NT2/D1 (cell line): ENCODE measurements around the gene LRFN2.

ENCODE experiments used
- DNase-seq: peaks from one replicate; pipeline ENCODE4 v3.0.0-alpha.2; 2011; ENCODE audit warnings: low read depth, low spot score
- H3K27me3 ChIP-seq: 2 replicates; pipeline ENCODE4 v1.6.0; 2011; ENCODE audit warnings: mild to moderate bottlenecking; ENCODE audit not compliant: insufficient read length, insufficient read depth
- H3K36me3 ChIP-seq: 2 replicates; pipeline ENCODE4 v1.6.1; 2011; ENCODE audit warnings: mild to moderate bottlenecking, low read length, mixed read lengths; ENCODE audit not compliant: insufficient read depth, insufficient read length
- H3K4me1 ChIP-seq: 2 replicates; pipeline ENCODE4 v1.5.1; 2011; ENCODE audit not compliant: insufficient read depth, insufficient read length
- H3K4me3 ChIP-seq: 2 replicates; pipeline ENCODE4 v1.5.1; 2011; ENCODE audit warnings: low read depth; ENCODE audit not compliant: insufficient read length
- H3K9ac ChIP-seq: 2 replicates; pipeline ENCODE4 v1.6.0; 2011; ENCODE audit warnings: low read depth; ENCODE audit not compliant: insufficient read length
- H3K9me3 ChIP-seq: 2 replicates; pipeline ENCODE4 v1.5.1; 2011; ENCODE audit warnings: mild to moderate bottlenecking, low read length; ENCODE audit not compliant: insufficient read depth
- SUZ12 ChIP-seq: IDR thresholded peaks from 2 replicates; pipeline ENCODE4 v1.6.1; 2011; ENCODE audit not compliant: insufficient read length, insufficient read depth; ENCODE audit errors: extremely low read depth
- YY1 ChIP-seq: IDR thresholded peaks from 2 replicates; pipeline ENCODE4 v1.6.1; 2011; ENCODE audit not compliant: insufficient read length, insufficient read depth
- ZNF274 ChIP-seq: IDR thresholded peaks from 2 replicates; pipeline ENCODE4 v1.6.1; 2011; ENCODE audit warnings: mild to moderate bottlenecking, low read depth, low read length

Gene LRFN2

GRCh38 chr6:40587240-40588069, at the start of gene LRFN2:
Gene LRFN2 (minus strand): TSS chr6:40587364.
- no peak for TF ChIP-seq ZNF274
- H3K4me3 ChIP-seq, result peak within 1 kb of the TSS; percentile 55
- H3K9ac ChIP-seq, result peak within 1 kb of the TSS; percentile 77
- no peaks in the 10 kb centered on the region for H3K9me3 ChIP-seq
- H3K36me3 ChIP-seq, result no peaks in the 10 kb centered on the region
- peaks cover 39% of the 10 kb centered on the region for H3K27me3 ChIP-seq
- H3K4me1 ChIP-seq, result peaks cover 11% of the 10 kb centered on the region
- peak; percentile 56 for DNase-seq

- Histone ChIP-seq H3K36me3 (no peaks in the 10 kb centered on the region), H3K9me3 (no peaks in the 10 kb centered on the region), H3K9ac (no peak overlapping the region), H3K4me3 (no peak overlapping the region), H3K27me3 (no peaks in the 10 kb centered on the region), H3K4me1 (peaks cover 4% of the 10 kb centered on the region)
- TF ChIP-seq ZNF274, result no peak
- no peak for DNase-seq
Observed at GRCh38 chr6:40634429-40634828, 47.3 kb upstream of the LRFN2 start.

DNA sequence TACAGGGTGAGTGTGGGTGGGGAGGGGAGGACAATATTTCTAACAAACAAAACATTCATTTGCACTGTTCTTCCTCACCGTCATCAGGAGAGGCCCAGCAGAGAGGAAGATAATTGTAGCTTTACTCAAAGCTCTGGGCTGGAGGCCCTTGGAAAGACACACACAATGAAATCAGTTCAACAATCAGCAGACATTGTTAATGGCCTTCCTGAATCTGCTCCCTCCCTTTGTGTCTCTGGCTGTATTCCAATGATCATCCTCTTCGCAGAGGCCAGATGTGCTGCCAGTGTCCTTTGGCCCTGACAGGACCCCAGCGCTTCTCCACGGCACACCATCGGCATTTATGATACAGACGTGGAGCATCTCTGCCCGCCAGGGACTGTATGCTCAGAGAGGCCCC, 44.6 kb upstream of the LRFN2 start:
- Histone ChIP-seq H3K4me3 (no peak overlapping the region), H3K9ac (no peak overlapping the region), H3K9me3 (no peaks in the 10 kb centered on the region), H3K36me3 (no peaks in the 10 kb centered on the region), H3K4me1 (peaks cover 4% of the 10 kb centered on the region), H3K27me3 (no peaks in the 10 kb centered on the region)
- TF ChIP-seq SUZ12, result no peak
- DNase-seq, result no peak

DNA sequence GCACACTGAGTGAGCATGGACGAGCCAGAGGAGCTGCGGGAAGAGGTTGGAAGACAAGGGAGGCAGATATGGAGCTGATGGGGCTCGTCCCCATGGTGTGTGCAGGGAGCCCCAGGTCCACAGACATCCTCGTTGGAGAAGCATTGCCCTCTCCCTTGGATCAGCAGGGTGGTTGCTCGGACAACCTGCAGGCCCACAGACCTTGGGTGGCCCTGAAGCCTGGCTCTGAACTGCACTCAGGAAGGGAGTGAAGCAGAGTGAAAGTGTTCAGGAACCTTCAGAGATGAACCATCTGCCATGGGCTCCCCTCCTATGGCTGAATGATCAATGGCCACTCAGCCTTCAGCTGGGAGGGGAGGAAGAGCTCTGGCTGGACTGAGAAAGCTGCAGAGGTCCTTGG, 43.3 kb upstream of the LRFN2 start:
- TF ChIP-seq SUZ12 (no peak), ZNF274 (no peak), YY1 (no peak)
- peaks cover 4% of the 10 kb centered on the region for H3K4me1 ChIP-seq
- peaks cover 9% of the 10 kb centered on the region; the same call in 1 of the 2 replicates for H3K9me3 ChIP-seq
- no peak overlapping the region for H3K9ac ChIP-seq
- no peak overlapping the region for H3K4me3 ChIP-seq
- H3K36me3 ChIP-seq, result no peaks in the 10 kb centered on the region
- H3K27me3 ChIP-seq, result no peaks in the 10 kb centered on the region
- no peak for DNase-seq

GRCh38 chr6:40630051-40630450, 42.9 kb upstream of the LRFN2 start:
- Histone ChIP-seq H3K9ac (no peak overlapping the region), H3K4me3 (no peak overlapping the region), H3K9me3 (peaks cover 9% of the 10 kb centered on the region; the same call in 1 of the 2 replicates), H3K36me3 (no peaks in the 10 kb centered on the region), H3K4me1 (peaks cover 4% of the 10 kb centered on the region), H3K27me3 (no peaks in the 10 kb centered on the region)
- DNase-seq, result no peak
- TF ChIP-seq ZNF274, result no peak
- TF ChIP-seq SUZ12, result no peak
- no peak for TF ChIP-seq YY1

DNA sequence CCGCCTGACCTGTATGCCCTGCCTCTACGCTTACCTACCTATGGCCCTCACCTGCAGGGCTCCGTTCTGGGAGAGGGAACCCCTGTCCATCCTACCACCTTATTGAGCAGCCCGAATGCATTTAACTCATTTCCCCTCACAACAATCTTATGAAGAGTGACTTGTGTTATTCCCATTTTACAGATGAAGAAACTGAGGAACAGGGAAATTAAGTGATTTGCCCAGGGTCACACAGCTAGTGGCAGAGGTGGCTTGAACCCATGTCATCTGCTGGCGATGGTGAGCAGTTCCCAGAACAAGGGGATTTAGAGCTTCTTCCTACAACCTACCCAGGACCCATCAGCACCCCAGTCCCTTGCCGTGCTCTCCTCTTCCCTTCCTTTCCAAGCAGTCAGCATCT, 42.3 kb upstream of the LRFN2 start:
- peaks cover 9% of the 10 kb centered on the region; the same call in 1 of the 2 replicates for H3K9me3 ChIP-seq
- H3K9ac ChIP-seq, result no peak overlapping the region
- DNase-seq, result no peak
- no peak overlapping the region for H3K4me3 ChIP-seq
- no peaks in the 10 kb centered on the region for H3K36me3 ChIP-seq
- no peaks in the 10 kb centered on the region for H3K27me3 ChIP-seq
- TF ChIP-seq SUZ12 (no peak), ZNF274 (no peak), YY1 (no peak)
- H3K4me1 ChIP-seq, result peaks cover 2% of the 10 kb centered on the region

- H3K9me3 ChIP-seq, result peaks cover 9% of the 10 kb centered on the region; the same call in 1 of the 2 replicates
- H3K4me1 ChIP-seq, result peaks cover 2% of the 10 kb centered on the region
- DNase-seq, result no peak
- no peaks in the 10 kb centered on the region for H3K36me3 ChIP-seq
- no peak overlapping the region for H3K9ac ChIP-seq
- no peak overlapping the region for H3K4me3 ChIP-seq
- H3K27me3 ChIP-seq, result no peaks in the 10 kb centered on the region
- TF ChIP-seq ZNF274 (no peak), SUZ12 (no peak), YY1 (no peak)
Observed at GRCh38 chr6:40627316-40627715, 40.2 kb upstream of the LRFN2 start.

DNA sequence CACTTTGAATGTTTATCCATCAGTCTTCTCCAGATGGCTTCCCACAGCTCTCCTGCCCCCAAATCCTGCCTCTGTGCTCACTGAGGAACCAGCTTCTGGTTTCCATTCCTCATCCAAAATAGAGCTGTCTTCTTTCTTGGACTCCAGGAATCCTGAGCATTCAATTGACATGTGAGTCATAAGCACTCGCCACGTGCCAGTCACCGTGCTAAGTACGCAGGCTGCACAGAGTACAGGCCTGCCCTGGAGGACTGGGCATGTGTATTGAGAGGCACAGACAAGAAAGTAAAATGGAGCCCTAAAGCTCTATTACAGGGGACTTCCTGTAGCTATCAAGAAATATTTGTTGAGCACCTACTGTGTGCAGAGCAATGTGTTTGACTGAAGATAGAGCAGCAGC, 39.7 kb upstream of the LRFN2 start:
- Histone ChIP-seq H3K36me3 (no peaks in the 10 kb centered on the region), H3K9me3 (peaks cover 9% of the 10 kb centered on the region; the same call in 1 of the 2 replicates), H3K4me3 (no peak overlapping the region), H3K4me1 (peaks cover 2% of the 10 kb centered on the region), H3K27me3 (no peaks in the 10 kb centered on the region), H3K9ac (no peak overlapping the region)
- no peak for DNase-seq
- TF ChIP-seq SUZ12, result no peak
- no peak for TF ChIP-seq ZNF274
- TF ChIP-seq YY1, result no peak
